ENCODE data around the gene CRACDL. TPM values are rescaled to one million over a fixed set of nuclear protein-coding genes. Genes with fewer than 3 reads are reported as not detected.

CRACDL gene, protein sequence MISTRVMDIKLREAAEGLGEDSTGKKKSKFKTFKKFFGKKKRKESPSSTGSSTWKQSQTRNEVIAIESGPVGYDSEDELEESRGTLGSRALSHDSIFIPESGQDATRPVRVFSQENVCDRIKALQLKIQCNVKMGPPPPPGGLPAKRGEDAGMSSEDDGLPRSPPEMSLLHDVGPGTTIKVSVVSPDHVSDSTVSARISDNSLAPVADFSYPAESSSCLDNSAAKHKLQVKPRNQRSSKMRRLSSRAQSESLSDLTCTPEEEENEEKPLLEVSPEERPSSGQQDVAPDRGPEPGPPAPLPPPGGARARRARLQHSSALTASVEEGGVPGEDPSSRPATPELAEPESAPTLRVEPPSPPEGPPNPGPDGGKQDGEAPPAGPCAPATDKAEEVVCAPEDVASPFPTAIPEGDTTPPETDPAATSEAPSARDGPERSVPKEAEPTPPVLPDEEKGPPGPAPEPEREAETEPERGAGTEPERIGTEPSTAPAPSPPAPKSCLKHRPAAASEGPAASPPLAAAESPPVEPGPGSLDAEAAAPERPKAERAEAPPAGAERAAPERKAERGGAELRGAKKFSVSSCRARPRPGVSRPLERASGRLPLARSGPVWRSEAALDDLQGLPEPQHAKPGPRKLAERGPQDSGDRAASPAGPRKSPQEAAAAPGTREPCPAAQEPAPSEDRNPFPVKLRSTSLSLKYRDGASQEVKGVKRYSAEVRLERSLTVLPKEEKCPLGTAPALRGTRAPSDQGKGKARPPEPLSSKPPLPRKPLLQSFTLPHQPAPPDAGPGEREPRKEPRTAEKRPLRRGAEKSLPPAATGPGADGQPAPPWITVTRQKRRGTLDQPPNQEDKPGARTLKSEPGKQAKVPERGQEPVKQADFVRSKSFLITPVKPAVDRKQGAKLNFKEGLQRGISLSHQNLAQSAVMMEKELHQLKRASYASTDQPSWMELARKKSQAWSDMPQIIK
- 1 to 10 TPM; 2.9 to 3.5 (median 3.2) TPM for polyA plus RNA-seq (ENCODE audit: insufficient read length in 4 of 4)

DNA sequence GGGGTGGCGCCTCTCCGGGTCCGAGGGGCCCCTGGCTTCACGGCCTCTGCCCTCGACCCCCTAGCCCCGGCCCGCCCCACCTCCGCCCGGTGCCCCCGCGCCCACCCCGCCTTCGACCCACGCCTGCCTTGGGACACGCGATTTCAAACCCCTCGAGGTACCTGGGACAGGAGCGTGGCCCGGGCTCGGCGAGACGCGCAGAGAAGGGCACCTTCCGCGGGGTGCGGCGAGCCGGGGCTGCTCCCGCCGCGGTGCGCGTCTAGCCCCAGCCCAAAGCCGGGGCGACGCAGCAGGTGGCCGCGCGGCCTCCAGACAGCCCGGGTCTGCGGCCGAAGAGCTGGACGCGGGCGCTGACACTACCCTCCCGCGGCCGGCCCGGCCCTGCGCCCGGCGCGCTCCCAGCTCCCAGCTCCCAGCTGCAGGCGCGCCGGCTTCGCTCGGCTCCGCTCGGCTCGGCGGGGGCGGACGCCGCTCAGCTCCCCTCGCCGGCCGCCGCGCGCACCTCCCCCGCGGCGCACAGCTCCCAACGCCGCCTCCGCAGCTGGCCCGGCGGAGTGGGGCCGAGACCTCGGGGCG, at the start of gene CRACDL:
Gene CRACDL (minus strand): TSS at position 449 of the 576 bp plus-strand sequence. CDS start 89,425 bp downstream, outside the sequence.
- DNase-seq (ENCODE audit: low read depth in 4 of 4, low spot score in 3 of 4): no peak

DNA sequence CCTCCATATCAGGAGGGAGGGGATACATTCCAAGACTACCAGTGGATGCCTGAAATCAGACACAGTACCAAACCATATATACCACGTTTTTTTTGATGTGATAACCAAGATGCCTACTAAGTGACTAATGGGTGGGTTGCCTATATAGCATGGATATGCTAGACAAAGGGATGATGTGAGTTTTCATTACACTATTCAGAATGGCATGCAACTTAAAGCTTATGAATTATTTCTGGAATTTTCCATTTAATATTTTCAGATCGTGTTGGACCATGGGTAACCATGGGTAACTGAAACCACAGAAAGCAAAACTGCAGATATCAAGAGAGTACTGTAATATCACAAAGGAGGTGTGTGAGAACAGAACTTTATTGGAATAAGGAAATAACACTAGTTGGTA, 39.6 kb upstream of the CRACDL start:
- DNase-seq (ENCODE audit: low read depth in 4 of 4, low spot score in 3 of 4): no peak

DNA sequence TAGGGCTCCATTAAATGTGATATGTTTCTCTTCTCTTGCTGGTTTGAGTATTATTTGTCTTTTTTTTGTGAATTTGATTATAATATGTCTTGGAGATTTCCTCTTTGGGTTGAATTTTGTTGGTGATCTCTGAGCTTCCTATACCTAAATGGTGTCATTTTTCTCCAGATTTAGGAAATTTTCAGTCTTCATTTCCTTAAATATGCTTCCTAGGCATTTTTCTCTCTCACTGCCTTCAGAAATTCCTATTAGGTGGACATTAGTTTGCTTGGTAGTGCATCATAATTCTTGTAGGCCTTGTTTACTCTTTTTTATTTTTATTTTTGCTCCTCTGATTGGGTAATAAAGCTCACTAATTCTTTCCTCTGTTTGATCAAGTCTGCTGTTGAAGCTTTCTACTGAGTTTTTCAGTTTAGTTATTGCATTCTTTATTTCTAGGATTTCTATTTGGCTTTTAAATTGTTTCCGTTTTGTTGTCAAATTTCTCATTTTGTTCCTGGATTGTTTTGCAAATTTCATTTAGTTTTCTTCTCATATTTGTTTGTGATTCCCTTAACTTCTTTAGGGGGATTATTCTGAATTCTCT, 36.6 kb upstream of the CRACDL start:
- no peak for DNase-seq (ENCODE audit: low read depth in 4 of 4, low spot score in 3 of 4)

DNA sequence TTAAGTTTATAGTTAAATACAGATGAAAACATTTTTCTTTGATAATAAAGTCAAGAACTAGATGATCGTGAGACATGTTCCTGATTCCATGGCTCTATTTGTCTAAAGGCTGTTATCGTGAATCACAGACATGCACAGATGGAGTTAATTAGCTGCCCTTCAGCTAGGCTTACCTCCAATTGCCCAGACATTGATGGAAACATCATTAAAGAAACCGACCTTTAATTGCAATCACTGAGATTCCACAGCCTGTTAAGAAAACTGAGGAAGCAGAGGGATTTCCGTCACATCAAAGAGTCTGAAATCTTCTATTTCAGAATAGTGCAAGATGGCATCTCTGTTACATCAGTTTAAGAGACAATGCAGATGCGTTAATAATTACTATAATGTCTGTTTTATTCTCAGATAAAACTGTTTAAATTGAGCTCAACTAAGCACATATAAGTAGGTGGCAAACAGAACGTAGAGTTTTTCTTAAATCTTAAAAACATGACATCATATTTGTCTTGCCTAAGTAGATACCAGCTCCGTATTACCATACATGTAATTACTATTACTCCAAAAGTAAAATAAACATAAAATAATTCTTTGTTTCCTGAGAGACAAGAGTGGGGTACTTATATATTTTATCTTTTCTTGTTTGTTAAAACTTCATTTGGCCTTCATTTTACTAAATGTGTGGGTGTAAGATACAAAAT, 23.9 kb upstream of the CRACDL start:
- no peak for DNase-seq (ENCODE audit: low read depth in 4 of 4, low spot score in 3 of 4)

DNA sequence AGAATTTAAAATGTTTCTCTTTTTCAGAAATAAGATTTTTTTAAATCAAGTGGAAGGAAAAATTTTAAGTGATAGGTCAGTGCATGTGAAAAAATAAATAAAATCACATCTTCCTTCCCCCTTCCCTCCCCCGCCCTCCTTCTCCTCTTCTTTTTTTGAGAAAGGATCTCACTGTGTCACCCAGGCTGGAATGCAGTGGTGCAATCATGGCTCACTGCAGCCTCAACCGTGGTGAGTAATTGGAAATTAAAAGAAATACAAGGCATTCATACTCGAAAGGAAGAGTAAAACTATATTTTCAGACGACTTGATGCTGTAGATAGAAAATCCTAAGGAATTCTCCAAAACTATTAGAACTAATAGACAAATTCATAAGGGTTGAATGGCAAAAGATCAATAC, 16.9 kb upstream of the CRACDL start:
- DNase-seq (ENCODE audit: low read depth in 4 of 4, low spot score in 3 of 4): no peak

DNA sequence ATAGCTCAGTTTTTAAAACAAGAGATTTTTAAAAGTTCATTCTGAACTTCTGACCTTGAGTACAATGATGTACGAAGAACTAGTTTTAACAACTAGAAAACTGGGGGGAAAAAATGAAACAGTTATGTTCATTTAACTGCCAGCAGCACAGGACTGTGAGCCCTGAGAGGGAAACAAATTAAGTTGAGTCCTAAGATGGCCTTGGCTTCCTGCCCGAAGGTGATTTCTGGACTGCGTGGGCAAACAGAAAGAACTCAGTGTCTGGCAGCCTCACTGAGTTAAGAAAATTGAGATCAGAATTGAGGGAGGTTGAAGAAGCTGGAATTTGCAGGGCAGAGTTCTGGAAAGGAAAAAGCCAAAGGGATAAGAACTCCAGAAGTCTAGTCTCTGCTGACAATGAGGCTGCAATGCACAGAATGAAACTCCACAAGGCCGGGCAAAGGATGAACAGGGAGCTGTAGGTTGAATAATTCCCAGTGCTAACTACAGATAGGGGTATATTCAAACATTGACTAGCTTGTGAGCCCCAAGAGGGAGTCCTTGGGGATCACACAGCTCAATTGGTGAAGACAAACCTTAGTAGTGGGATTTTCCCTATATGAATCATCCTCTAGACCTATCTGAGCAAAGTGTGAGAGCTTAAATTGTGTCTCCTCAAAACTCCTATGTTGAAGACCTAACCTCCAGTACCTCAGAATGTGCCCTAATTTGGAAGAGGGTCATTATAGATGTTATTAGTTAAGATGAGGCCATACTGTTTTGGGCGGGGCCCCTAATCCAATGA, 13.1 kb upstream of the CRACDL start:
- no peak for DNase-seq (ENCODE audit: low read depth in 4 of 4, low spot score in 3 of 4)

DNA sequence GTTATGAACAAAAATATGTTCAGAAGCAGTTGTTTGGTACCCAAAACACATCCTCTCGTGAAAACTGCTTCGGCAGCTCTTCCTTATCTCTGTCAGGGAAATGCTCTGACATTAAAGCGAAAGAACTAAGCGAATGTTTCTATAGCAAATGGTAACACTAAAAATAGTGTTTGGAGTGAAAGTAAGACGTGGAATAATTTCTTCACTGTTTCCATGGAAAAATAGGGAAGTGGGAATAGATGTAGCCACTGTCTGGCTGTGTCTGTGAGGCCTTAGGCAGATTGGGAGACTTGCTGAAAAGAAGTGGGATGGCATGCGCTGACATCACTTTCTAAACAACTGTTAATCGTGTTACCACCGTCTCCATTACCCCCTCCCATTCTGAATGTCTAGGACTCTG, 11.5 kb upstream of the CRACDL start:
- DNase-seq (ENCODE audit: low read depth in 4 of 4, low spot score in 3 of 4): no peak

DNA sequence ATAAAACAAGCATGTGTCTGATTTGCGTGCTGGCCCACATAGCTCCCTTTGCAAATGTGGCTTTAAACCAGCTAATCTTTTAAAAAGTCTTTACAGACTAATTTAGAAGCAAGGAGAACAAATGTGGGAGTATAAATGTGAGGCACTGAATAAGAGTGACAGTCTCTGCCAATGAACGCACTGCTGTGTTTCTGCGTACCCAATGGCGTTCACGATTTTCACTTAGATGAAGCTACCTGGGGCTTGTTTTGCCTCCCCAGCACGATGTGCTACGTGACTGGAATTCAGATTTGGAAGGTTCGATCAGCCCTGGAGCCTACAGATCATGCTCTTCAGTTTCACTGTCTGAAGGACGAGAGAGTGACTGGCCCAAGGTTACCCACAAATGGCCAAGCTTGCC, 10.8 kb upstream of the CRACDL start:
- no peak for DNase-seq (ENCODE audit: low read depth in 4 of 4, low spot score in 3 of 4)

DNA sequence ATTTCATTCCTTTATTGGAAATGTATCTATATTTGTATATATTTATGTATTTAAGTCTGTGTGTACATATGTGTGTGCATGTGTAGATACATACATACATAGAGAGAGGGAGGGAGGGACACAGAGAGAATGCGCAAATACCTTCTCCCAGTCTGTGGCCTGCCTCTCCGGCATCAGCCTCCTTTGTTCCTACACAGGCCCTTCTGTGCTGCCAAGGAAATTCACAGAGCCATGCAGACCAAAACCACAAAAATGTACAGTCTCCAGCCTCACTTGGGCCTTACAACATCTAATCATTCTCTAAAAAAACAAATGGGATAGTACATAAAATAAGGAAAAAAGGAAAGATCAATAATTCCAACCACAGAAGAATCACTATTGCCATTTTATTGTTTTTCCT, 8.8 kb upstream of the CRACDL start:
- no peak for DNase-seq (ENCODE audit: low read depth in 4 of 4, low spot score in 3 of 4)

DNA sequence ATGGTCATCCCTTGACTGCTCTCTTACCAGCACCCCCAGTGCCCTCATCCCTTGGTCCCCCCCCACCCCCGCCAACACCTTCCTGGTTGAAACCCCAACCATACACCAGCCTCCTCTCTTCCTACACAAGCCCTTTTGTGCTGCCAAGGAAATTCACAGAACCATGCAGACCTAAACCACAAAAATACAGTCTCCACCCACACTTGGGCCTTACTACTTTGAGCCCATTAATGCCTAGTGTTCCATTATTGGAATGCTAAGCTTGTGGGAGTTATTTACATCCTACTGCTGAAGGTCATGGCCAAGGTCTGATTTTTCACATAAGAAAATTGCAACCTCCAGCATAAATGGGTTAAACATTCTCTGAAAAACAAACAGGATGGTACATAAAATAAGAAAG, 4.1 kb upstream of the CRACDL start:
- no peak for DNase-seq (ENCODE audit: low read depth in 4 of 4, low spot score in 3 of 4)

DNA sequence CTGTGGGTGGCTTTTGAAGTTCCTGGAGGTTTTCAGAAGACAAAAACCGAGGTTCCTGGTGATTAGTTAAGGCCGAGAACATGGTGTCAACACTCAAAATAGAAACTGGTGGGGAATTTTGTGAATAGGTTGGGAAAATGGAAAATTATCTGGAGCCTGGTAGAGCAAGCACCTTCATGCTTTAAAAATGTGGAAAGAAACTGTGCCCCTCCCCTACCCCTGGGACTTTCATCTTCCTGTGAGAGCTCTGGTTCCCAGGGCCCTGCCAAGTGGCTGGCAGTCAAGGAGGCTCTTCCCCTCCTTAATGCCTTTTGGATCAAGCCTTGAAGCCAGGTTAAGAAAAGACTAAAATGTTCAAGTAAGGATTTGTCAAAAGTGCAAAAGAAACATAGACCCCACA, 1.9 kb upstream of the CRACDL start:
- no peak for DNase-seq (ENCODE audit: low read depth in 4 of 4, low spot score in 3 of 4)

DNA sequence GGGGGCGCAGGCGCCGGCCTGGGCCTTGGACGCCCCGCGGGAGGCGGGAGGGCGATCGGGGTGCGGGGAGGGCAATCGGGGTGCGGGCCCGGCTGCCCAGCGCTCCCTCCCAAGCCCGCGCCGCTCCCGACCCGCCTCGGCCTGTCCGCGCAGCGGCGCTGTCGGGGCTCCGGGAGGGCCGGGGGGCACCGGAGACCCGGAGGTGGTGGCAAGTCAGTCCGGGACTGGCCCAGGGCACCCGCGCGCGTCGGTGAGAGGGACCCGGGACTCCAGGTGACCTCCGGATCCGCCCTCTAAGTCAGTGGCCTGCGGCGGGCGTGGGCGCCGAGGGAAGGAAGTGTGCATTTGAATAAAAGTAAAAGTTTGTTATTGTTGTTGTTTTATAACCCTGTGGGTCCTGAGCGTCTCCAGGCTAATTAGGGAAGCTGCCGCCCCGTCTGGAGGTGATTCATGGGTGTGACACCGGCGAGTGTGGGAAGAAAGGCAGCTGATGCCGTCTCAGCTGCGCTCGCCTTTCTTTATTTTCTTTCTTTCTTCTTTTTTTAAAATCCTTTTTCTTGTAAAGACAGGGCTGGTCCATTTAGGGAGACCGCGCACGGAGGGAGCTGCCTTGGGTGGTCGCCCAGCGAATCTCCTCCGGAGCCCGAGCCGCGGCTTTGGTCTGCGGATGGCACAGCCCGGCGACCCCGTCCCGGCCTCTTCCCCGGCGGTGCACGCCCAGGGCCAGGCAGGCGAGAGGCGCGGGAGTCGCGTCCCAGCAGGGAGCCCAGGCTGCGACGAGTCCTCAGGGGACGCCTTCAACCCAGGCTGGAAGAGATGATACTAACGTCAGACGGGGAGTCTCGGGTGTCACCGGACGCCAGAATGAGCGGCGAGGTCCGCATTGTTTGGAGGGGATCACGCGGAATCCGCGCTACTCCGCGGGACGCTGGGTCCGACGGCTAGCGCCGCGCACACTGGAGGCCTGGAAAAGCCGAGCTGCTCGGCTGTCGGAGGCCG, 627 bp upstream of the CRACDL start:
- no peak for DNase-seq (ENCODE audit: low read depth in 4 of 4, low spot score in 3 of 4)

DNA sequence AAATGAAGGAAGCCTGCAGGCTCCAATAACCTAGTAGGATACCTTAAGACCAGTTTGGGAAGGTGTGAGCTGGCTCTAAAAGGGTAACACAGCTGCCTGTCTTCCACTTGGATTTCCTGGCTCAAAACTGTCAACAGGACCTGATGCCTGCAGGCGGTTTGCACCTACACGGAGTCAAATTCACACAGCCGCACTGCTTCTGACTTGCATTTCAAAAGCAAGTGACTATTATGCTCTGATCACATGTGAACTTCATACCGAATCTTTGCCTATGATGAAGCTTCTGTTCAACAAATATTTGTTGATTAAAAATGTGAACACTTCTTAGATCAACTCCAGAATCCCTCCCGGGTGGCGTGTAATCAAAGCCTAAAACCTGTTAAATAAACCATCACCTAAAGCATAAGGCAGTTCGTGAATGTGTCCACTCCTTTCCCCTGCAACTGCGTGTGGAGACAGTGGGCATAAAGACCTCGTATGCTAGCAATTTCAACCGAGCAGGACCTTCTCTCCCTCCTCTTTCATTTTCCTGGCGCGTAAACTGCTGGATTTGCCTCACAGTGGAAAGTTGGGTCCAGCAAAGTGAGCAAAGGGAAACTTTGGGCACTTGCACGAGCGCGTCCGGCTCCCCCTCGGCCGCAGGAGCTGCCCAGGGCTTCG, 784 bp downstream of the CRACDL start:
- no peak for DNase-seq (ENCODE audit: low read depth in 4 of 4, low spot score in 3 of 4)

DNA sequence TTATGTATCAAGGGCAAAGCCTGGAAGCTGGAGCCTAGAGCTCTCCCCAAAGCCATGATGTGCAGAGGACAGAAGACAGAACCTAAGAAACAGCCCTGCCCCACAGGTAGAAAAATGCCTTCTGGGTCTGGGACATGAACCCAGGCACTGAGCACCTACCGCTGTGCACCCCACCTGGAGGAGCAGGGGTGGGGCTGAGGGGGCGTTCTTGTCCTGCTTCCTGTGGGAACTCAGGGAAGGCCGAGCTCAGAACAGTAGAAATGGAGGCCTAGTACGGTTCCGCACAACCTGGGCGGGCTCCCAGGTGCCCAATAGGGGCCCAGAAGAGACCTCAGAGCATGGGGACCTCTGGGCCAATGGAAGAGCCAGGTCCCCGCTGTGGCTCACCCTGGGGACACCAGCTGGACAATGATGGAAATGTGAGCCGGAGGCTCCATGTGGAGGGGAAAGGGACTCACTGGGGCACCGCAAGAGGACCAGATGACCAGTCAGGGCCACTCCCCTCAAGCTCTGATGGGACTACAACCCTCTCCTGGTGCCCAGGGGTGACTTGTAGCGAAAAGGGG, 3.2 kb downstream of the CRACDL start:
- DNase-seq (ENCODE audit: low read depth in 4 of 4, low spot score in 3 of 4): no peak

DNA sequence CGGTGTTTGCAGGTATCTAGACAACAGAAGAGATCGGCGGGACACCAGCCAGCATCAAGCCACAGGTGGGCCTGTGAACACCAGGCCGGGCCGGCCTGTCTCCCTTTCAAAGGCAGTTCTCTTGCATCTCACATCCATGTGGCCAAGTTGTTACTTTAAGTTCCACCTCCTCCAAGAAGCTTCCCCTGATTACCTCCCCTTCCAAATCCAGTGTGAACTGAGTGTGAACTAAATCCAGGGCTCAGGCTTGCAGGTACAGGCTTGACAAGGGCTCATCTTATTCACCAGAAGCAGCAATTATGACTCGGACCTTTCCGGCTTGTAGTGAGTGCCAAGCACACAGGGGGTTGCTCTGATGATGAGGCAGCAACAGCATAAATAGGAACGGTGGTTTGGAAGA, 3.9 kb downstream of the CRACDL start:
- no peak for DNase-seq (ENCODE audit: low read depth in 4 of 4, low spot score in 3 of 4)

DNA sequence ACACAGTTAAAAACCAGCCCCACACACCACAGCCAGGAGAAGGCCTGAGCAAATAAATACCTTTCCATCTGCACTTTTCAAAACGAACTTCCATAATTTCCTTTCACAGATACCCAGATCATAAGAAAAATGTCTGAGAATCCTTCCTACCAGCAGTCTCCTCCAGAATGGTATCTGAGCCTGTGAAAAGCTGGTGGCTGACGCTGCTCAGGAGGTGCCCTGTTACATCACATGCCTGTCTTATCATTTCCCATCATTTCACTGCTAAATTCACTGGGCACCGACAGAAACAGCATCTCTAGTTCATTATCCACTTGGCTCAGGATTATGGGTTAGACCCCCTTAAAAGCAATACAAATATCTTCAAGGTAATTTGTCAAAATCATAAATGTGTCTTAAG, 4.4 kb downstream of the CRACDL start:
- no peak for DNase-seq (ENCODE audit: low read depth in 4 of 4, low spot score in 3 of 4)

DNA sequence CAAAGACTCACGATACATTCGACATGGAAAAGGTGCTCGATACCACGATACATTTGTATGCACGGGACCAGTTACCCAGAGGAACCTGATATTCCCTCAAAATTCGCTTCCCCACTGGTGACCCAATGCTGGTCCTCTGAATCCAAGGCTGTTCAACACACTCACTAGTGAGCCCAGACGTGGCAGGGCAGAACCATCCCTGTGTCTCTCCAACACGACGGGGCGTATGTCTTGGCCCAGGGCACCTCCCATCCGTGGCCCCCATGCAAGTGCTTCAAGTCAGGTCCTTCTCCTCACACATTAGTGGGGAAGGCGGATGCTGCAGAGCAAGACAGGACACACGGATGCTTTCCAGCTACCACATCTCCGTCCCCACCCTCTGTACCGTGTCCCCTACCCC, 6.1 kb downstream of the CRACDL start:
- DNase-seq (ENCODE audit: low read depth in 4 of 4, low spot score in 3 of 4): no peak
